Measurements from ENCODE around the gene PES1.
"Not testable (repeated sequence)": the region's sequence is repeated elsewhere in the genome, so short reads cannot be mapped to it uniquely, and the experiment has no call there.

Gene PES1

DNA sequence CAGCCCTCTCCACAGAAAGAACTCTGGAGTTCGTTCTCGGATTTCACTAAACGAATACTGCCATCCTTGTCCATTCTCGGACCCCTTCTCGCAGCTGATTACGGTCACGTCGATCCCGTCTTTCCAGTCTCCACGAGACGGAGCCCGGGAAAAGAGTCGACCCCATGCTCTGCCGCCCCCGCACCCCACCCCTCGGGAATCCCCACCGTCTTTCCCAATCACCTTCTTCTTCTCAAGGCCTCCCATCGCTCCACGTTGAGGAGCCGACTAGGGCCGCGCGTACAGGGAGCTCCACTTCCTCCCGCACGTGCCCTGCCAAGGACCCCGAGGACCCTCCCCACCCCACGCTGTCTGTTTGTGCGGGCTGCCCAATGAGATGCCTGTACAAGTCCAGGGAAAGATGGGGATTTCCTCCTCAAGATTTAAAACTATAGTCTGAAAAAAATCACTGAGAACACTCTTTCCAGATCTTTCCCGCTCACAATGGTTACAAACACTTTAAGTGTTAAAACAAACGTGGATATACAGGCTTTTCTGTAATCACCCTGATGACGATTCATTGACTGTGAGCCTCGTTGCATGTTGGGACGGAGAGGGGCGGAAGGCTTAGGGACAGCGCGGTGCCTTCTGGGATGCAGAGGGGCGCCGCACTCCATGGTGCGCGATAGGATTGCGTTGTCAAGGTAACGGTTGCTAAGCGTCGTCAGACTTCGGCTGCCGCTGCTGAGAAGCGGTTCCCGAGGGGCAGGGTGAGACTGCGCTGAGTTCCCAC lies at the start of gene PES1:
Gene PES1 (minus strand): TSS at position 323 of the 772 bp plus-strand sequence. CDS start 77 bp downstream, at position 246.
- DNase-seq (ENCODE audit: low read depth in 2 of 2): peak; percentile 92 to 93

DNA sequence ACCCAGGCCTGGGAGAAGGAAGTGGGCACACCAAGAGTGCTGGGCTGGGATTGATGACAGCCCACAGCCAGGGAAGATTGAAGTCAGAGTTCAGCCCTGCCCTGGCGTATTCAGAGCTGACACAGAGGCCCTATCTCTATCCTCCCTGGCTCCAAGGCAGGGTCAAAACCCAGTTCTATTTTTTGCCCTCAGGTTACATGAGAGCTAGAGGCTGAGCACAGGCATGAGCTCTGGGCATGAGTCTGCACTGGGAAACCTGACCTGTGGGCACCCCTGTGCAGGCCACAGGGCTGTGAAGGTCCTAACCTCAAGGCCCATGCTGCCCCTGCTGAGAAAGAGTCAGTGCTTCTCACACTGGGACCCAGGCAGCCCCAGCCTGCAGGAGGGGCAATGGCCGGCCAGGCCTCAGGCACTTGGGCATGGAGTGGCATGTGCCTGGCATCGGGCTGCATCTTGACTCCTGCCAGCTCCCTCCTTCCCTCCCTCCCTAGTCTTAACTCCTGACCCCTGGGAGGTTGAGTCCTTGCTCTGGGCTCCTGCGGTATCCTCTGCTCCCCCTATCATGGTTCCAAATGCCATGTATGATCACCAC lies 49.2 kb upstream of the PES1 start:
- no peak for DNase-seq (ENCODE audit: low read depth in 2 of 2)

DNA sequence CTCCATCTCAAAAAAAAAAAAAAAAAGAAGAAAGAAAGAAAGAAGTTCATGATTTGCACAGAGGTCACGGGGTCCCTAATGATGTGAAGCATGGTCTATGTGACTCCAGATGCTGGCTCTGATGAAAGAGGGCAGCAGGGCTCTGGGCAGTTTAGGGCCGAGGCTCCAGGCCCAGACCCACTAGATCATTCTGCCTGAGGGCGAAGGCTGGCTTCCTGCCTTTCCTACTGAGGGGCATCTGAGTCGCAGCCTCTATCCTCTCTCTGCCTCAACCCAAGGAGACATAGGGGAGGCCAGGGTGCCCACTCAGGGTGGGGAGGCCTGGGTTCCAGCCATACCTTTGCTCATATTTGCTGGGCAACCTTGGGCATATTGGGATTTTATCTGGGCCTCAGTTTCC lies 48.7 kb upstream of the PES1 start:
- DNase-seq (ENCODE audit: low read depth in 2 of 2): no peak

DNA sequence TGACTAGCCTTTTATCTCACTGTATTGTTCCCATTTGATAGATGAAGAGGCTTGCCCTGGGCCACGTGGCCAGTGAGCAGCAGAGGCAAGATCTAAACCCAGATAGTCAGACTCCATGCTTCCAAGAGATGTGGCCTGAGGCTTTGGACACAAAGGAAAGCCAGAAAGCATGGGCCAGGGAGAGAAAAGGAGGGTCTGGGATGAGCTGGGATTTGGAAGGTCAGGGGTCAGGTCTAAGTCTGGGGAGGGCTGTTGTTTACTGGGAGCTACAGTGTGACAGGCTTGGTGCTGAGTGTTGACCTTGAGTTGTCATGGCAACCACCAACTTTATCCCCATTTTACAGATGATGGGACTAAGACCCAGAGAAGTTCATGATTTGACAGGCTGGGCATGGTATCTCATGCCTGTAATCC lies 46.0 kb upstream of the PES1 start:
- DNase-seq (ENCODE audit: low read depth in 2 of 2): no peak

DNA sequence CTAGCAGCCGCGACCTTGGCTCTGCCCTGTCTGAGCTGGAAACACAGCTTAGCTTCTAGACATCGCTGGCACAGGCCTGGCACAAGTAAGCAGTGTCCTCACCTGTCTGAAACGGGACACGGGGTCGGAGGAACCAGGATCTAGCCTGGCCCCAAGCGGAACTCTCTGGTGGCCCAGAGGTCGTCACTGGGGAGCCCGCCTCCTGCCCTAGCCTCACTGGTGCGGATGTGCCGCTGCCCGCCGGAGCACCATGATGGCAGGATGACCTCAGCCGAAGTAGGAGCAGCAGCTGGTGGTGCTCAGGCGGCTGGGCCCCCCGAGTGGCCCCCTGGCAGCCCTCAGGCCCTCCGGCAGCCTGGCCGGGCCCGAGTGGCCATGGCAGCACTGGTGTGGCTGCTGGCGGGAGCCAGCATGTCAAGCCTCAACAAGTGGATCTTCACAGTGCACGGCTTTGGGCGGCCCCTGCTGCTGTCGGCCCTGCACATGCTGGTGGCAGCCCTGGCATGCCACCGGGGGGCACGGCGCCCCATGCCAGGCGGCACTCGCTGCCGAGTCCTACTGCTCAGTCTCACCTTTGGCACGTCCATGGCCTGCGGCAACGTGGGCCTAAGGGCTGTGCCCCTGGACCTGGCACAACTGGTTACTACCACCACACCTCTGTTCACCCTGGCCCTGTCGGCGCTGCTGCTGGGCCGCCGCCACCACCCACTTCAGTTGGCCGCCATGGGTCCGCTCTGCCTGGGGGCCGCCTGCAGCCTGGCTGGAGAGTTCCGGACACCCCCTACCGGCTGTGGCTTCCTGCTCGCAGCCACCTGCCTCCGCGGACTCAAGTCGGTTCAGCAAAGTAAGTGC lies 44.7 kb upstream of the PES1 start:
- no peak for DNase-seq (ENCODE audit: low read depth in 2 of 2)

DNA sequence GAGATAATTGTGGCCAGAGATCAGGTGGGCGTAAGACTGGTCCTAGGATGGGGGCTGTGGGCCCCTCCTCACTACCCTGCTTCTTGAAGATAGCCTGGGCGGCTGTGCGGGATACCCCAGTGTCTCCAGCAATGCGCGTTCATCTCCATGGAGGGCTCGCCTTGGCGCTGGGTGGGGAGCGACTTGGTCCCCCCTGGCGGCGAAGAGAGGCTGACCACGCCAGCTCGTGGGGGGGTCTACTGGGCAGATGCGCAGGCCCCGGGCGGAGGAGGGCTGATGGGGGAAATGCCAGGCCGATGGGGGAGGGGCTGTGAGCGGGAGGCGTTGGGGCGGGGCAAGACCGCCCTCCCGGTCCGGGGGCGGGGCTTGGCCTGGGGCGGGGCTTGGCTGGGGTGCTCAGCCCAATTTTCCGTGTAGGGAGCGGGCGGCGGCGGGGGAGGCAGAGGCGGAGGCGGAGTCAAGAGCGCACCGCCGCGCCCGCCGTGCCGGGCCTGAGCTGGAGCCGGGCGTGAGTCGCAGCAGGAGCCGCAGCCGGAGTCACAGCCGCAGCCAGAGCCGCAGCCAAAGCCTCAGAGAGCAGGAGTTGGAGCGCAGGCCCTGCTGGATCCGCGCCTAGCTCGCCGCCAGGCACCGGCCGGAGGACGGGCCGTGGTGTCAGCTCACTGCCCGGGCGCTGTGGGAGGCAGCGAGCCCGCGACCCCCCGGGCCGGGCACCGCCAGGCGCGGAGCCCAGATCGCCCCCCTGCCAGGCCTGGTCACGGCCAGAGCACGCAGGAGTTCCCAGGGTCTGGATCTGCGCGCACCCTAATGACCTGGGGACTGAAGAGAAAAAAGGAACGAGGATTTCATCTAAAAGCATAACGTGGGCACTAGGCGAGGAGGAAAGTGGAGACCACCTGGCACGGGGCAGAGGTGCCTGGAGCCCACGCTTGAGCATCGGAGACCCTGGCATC lies 43.8 kb upstream of the PES1 start, which contains the start of gene SLC35E4:
Gene SLC35E4 (plus strand): TSS at position 509 of the 953 bp plus-strand sequence. CDS start 670 bp downstream, outside the sequence.
- DNase-seq (ENCODE audit: low read depth in 2 of 2): peak; percentile 90 to 94

DNA sequence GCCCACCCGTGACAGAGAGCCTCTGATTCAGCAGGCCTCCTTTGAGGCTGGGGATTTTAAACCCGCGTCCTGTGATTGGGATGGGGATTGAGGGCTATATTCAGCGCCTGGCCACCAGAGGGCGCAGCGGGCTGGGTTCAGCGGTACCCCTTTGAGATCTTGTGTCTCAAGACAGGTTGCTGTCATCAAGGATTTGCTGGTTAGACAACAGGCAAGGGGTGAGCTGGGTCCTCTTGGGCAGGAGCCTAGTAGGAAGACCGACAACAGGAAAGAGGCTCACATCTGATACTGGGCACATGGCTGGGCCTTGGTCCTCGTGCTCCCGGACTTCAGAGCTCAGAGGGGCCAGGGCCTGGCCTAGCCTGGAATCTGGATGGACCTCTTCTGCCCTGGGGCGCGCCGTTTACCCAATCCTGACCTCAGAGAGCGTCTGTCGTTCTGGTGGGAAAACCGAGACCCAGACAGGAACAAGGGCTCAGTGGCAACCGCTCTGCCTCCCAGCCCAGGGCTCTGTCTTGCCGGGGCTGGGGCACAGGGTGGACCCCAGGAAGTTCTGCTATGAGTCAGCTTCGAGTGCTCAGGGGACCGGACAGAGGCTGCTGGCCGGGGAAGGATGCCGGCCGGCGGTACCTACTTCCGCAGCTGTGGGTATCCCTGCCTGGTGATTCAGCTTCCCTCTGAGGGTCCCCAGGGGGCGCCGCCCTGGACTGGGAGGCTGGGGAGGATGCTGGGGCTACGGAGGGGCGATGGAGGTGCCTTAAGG lies 42.9 kb upstream of the PES1 start:
- peak; percentile 82 to 86 for DNase-seq (ENCODE audit: low read depth in 2 of 2)

DNA sequence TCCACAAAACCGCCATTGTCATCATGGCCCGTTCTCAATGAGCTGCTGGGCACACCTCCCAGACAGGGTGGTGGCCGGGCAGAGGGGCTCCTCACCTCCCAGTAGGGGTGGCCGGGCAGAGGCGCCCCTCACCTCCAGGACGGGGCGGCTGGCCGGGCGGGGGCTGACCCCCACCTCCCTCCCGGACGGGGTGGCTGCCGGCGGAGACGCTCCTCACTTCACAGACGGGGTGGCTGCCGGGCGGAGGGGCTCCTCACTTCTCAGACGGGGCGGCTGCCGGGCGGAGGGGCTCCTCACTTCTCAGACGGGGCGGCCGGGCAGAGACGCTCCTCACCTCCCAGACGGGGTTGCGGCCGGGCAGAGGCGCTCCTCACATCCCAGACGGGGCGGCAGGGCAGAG lies 39.8 kb upstream of the PES1 start:
- not testable (repeated sequence) for DNase-seq (ENCODE audit: low read depth in 2 of 2)

DNA sequence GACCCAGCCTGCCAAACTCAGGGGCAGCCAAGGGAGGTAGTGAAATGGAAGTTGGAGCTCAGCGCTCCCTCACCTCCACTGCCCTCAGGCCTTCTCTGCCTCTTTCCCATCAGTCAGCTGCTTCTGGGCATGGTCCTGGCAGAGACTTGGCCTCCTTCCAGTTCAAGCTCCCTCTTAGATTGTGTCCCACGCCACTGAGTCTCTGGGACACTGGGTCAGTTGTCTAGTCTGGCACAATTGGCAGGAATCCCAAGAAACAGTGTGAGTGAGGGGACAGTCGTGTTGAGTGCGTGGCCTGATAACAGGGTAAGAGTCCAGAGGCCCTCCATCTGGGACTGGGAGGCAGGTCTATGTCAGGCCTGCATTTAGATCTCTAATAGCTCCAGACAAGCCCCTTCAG lies 36.8 kb upstream of the PES1 start:
- DNase-seq (ENCODE audit: low read depth in 2 of 2): no peak

DNA sequence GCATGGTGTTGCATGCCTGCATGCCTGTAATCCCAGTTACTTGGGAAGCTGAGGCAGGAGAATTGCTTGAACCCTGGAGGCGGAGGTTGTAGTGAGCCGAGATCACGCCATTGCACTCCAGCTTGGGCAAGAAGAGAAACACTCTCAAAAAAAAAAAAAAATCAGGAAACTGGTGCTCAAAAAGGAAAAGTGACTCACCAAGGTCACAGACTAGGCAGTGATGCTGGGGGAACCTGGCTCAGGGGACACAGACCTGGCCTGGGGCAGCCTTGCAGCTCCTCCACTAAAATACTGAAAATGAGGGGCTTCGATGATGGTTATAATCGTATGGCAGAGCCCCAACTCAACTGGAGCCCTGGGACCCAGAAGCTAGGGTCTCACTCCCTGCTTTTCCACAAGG lies 35.8 kb upstream of the PES1 start:
- no peak for DNase-seq (ENCODE audit: low read depth in 2 of 2)

DNA sequence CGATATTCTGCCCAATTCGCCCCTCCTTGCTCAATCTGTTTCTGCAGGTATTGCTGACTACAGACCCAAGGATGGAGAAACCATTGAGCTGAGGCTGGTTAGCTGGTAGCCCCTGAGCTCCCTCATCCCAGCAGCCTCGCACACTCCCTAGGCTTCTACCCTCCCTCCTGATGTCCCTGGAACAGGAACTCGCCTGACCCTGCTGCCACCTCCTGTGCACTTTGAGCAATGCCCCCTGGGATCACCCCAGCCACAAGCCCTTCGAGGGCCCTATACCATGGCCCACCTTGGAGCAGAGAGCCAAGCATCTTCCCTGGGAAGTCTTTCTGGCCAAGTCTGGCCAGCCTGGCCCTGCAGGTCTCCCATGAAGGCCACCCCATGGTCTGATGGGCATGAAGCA lies 34.7 kb upstream of the PES1 start:
- no peak for DNase-seq (ENCODE audit: low read depth in 2 of 2)

DNA sequence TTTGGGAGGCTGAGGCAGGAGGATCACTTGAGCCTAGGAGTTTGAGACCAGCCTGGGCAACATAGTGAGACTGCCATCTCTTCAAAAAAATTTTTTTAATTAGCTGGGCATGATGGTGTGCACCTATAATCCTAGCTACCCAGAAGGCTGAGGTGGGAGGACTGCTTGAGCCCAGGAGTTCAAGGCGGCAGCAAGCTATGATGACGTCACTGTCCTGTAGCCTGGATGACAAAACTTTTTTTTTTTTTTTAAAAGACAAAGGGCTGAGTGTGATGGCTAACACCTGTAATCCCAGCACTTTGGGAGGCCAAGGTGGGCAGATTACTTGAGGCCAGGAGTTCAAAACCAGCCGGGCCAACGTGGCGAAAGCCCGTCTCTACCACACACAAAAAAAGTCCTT lies 28.2 kb upstream of the PES1 start:
- not testable (repeated sequence) for DNase-seq (ENCODE audit: low read depth in 2 of 2)

DNA sequence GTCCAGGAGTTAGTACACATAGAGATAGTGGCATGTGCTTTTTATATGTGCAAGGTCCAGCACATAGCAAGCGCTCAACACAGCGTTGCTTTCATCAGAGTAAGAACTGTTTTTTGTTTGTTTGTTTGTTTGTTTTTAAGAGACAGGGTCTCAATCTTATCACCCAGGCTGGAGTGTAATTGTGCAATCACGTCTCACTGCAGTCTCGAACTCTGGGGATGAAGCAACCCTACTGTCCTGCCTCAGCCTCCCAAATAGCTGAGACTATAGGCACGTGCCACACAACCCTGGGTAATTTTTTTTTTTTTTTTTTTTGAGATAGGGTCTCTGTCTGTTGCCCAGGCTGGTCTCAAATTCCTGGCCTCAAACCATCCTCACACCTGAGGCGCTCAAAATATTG lies 26.1 kb upstream of the PES1 start:
- DNase-seq (ENCODE audit: low read depth in 2 of 2): no peak

DNA sequence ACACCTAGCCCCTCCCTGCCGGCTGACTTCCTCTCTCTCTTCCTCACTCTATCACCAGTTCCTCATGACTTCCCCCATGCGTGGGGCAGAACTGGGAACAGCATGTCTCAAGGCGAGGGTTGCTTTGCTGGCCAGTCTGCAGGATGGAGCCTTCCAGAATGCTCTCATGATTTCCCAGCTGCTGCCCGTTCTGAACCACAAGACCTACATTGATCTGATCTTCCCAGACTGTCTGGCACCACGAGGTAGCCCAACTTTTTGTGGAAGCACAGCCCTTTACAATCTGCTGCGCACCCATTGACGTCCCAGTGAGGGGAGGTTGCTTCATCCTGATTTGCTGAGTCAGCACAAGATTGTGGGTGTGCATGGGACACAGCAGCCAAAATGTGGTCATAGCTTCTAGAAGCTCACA lies 23.8 kb upstream of the PES1 start:
- DNase-seq (ENCODE audit: low read depth in 2 of 2): no peak

DNA sequence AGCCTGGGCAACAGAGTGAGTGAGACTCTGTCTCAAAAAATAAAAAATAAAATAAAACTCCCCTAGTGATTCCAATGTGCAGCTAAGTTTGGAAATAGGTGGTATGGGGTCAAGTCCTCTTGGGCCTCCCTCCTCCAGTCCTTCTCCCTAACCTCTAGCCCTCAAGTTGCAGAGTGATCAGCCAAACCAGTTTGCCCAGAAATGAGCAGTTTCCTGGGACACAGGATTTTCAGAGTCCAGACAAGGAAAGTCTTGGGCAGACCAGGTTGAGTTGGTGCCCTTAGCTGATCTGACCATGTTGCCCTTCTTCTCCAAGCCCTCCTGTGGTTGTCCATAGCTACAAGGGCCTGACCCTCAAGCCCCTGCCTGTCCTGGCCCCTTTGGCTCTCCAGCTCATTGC lies 23.2 kb upstream of the PES1 start:
- DNase-seq (ENCODE audit: low read depth in 2 of 2): no peak

DNA sequence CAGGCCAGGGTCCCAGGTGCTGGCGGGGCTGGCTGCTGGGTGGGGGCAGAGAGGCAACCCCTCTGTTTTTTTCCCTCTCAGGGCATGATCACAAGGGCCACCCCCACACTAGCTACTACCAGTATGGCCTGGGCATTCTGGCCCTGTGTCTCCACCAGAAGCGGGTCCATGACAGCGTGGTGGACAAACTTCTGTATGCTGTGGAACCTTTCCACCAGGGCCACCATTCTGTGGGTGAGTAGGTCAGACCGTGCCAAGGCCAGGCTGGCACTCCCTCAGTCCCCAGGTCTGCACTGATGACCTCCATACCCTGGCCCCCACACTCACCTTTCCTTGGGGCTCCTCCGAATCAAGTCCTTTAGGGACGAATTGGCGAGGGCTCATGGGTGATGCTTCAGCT lies 22.6 kb upstream of the PES1 start:
- no peak for DNase-seq (ENCODE audit: low read depth in 2 of 2)

DNA sequence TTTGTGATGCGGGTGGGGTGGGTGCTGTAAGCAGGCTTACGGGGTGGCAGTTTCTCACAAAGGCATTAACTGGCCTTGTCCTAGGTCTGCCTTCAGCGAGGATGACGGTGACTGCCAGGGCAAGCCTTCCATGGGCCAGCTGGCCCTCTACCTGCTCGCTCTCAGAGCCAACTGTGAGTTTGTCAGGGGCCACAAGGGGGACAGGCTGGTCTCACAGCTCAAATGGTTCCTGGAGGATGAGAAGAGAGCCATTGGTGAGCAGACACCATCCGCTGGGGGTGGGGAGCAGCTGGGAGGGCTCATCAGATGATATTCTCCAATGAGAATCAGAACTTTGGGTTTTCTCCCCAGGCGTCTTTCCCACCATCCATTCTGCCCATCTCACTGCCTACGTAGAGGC lies 21.1 kb upstream of the PES1 start:
- no peak for DNase-seq (ENCODE audit: low read depth in 2 of 2)

DNA sequence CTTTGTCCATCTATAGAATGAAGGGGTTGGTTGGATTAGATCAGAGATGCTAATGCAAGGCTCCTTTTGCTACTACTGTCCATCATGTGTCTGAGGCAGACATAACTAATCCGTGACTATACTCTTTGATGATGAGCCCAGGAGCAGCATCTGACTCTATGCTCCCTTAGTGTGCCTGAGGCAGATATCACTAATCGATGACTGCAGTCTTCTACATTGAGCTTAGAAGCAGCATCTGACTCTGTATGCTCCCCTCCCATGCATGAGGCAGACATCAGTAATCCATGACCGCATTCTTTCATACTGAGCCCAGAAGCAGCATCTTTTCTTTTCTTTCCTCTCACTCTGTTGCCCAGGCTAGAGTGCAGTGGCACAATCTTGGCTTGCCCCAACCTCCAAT lies 19.5 kb upstream of the PES1 start:
- DNase-seq (ENCODE audit: low read depth in 2 of 2): no peak

DNA sequence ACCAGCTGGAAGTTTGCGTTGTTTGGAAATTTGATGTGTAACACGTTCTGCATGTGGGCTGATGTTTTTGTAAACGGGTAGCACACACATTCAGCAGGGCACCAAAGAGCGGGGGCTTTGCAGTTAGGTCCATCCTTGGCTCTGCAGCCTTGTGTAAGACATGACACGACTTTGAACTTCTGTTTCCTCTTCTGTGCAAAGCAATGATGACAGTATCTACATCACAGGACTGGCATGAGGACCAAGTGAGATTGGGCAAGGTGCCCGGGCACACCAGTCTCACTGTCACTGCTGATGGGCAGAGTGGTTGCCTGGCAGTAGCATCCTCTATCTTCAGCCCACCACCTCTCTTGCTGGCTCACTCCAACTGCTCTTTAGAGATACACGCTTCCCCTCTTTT lies 18.6 kb upstream of the PES1 start:
- DNase-seq (ENCODE audit: low read depth in 2 of 2): no peak

Data from stimulated activated CD8-positive, alpha-beta memory T cell treated with anti-CD3 and anti-CD28 coated beads, Interleukin-7, amount 100 ng/mL, for 4 hours (primary cell).